HG03108 (cell line): ENCODE data around the gene LYST.

Experiments
- ATAC-seq: cut with Tn5 transposase; IDR thresholded peaks from one replicate; pipeline ENCODE4 v1.9.1; 2021; ENCODE audit warnings: moderate library complexity; ENCODE audit not compliant: unreplicated experiment

The LYST gene

GRCh38 chr1:235722858-235723257, 143.8 kb downstream of the LYST start:
- no peak for ATAC-seq

GRCh38 chr1:235721982-235722381, 144.7 kb downstream of the LYST start:
- ATAC-seq, result no peak

DNA sequence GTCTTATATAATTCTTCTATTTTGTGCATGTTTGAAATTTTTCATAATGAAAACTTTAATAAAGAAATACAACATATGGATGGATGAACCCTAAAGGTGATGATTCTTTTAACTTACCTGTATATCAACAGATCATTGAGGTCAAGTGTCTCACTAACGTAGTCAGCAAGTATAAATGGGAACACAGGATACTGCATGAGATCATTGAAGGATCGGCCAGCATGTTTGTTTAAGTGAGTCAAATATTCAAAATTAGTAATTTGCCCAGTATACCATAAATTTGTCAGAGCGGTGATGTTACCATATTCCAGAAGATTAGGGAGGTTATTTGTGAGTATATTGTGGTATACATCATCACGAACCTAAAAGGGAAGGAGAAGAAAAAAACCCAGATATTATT, 146.2 kb downstream of the LYST start:
- ATAC-seq, result no peak

DNA sequence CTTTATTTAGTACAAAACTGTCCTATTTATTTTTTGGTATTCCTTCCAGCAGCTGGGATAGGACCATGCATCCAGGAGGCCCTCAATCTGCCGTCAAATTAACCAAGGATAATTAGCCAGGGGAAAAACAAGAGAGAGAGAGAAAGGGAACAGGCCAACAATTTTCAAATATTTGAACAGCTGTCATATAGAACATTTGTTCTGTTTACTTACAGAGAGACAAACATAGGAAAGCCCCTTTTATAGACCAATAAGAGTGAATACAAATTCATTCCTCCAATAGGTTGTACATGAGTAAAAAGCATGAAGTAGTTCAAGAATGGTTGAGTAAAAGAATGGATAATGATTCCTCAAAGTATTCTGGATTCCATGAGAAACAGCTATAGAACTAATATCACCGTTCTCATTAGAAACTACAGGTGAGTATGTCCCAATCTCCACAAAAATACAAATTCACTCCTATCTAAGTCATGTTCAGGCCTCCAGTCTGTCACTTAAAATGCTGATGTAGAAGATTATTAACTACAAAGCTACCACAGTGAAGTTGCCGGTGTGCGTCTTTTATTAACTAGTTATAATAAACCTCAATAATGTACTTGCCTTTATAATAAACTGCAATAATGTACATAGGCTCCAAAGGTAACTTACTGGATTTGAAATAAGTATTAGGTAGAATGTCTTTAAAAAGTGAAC, 152.4 kb downstream of the LYST start:
- no peak for ATAC-seq

DNA sequence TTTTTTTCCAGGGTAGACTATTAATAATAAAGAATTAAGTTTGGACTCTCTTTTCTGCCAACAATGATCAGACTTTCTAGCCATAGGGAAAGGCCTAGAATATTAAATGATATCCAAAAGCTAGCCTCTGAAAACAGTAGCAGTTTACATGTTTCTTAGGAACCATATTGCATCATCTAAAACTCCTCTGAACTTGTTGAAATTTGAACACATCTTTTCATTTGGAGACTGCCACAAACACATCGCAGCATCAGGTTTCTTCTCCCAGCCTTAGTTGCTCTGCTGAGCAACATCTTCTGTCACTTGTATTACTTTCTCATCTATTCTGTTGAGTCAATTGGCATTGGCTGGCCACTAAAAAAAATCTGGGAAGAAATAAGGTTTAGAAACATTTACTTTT, 153.9 kb downstream of the LYST start:
- ATAC-seq, result no peak

DNA sequence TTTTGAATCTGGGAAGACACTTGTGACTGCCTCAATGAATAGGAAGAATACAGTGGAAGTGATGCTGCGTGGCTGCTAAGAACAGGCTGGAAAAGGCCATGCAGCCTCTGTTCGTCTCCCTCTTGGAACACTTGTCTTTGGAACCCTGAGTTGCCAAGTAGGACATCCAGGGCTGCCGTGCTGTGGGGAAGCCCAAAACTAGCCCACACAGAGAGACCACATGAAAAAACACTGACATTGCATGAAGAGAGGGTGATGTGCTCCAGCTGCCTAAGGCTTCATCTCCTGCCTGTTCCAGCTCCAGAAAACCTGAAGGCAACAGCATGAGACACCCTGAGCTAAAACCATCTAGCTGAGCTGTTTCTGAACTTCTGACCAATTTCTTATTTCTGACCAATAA, 156.0 kb downstream of the LYST start:
- no peak for ATAC-seq

DNA sequence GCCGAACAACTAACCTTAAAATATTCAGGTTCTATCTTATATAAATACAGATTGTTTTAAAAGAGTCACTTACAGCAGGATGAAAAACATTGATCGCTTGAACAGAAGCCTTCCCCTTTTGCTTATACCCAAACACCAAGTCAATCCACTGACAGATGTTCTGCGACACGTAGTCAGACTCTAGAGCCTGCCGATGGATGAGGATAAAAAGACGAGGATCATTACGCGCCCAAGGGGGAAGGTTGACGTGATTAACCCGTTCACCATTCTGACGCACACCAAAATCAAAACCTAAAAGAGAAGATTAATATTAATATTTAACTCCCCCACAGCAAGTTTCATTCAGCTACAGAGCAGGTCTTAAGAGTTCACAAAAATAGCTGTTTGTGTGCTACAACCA, 157.7 kb downstream of the LYST start:
- ATAC-seq, result no peak

DNA sequence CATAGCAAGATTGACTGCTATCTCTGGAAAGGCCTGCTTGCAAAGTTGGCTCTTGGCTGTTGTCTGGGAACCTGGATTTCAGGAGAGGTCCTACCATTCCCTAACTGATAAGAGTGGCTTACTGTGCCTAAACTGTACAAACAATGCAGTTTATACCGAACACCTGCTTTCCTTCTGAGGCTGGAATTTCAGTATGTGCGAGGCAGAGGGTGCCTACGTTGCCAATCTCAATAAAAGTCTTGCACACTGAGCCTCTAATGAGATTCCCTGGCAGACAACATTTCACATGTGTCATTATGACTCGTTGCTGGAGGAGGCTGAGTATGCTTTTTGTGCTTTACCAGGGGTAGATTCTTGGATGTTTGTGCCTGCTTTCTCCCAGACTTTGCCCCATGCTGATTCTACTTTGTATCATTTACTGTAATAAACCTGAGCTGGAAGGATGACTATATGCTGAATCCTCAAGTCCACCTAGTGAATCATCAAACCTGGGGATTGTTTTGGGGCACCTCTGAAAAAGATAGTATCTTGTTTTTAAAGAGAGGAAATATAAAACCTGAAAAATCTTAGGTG, 158.2 kb downstream of the LYST start:
- no peak for ATAC-seq

- no peak for ATAC-seq
Observed at GRCh38 chr1:235703506-235703905, 163.2 kb downstream of the LYST start.

DNA sequence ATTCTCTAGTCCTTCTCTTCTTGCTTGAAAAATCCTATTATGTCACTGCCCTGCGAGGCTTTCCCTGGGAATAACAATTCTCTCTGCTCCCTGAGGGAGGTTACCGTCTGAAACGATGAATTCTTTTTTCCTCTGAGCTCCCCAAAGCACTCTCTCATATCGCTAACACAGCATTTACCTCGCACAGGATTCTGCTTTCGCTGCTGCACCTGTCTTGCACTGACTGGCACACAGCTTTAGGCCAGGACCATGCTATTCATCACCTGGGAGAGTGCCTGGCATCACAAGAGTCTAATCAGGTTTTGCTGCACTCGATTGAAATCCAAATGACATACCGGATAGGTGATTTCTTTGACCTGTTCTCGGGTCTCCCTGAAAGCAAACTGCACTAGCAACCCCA, 164.3 kb downstream of the LYST start:
- no peak for ATAC-seq

DNA sequence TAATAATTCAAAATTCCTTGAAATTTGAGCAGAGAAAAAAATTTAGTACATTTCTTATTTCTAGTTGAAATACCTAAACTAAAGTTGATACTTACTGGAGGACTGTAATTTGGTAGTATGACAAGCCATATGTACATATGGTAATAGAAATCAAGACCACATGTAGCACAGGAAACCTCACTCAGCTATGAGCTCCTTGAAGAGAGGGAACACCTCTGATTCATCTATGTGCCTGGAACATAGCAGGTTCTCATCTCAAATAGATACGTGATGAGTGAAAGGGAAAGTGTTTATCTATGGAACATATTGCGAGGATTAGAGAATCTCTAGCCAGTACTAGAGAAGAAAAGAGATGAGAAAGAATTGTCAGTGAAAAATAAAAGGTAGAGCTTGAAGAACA, 169.2 kb downstream of the LYST start:
- ATAC-seq, result no peak

DNA sequence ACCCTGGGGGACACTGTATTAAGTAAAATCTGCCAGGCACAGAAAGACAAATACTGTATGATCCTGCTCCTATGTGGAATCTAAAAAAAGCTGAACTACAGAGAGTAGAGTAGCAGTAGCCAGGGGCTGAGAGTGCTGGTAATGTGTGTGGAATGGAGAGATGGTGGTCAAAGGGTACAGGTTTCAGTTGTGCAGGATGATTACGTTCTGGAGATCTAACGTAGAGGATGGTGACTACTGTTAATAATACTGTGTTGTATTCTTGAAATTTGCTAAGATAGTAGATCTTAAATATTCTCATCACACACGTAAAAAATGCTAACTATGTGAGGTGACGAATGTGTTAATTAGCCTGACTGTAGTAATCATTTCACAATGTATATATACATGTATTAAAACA, 177.3 kb downstream of the LYST start:
- no peak for ATAC-seq

- no peak for ATAC-seq
Observed at GRCh38 chr1:235688096-235688495, 178.6 kb downstream of the LYST start.

DNA sequence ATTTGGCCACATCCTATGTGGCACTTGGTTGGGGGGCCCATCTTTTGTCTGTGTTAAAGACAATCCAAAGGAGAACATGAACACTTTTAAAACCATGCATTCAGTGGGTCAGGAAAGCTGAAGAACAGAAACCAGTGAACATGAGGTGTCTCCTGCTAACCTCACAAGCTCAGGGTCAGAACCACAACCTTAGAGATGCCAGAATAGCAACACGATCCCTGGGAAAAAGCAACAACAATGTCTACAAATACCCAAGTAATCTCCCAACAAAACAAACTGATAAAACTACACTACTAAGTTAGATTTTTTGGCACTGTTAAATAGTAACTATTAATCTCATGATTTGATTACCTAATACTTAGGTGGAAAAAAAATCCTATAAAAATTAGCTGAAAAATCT, 183.1 kb downstream of the LYST start:
- no peak for ATAC-seq

- no peak for ATAC-seq
Observed at GRCh38 chr1:235682216-235682615, 184.5 kb downstream of the LYST start.

DNA sequence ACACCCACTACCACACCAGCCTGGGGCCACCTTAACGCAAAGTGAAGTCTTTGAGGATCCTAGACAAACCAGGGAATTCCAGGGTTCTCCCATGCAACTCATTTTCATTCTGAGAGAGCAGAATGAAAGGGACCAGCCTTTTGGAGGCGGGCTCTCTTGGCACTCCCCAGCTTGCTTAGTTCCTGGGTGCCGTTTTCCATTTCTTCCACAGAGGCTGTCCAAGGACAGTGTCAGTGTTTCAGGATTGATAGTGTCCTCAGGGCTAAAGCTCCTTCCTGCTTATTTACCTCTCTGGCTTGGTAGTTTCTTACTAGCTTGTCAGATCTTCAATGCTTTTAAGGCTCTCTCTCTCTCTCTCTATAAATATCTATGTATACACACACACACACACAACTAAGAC, 187.1 kb downstream of the LYST start:
- no peak for ATAC-seq

DNA sequence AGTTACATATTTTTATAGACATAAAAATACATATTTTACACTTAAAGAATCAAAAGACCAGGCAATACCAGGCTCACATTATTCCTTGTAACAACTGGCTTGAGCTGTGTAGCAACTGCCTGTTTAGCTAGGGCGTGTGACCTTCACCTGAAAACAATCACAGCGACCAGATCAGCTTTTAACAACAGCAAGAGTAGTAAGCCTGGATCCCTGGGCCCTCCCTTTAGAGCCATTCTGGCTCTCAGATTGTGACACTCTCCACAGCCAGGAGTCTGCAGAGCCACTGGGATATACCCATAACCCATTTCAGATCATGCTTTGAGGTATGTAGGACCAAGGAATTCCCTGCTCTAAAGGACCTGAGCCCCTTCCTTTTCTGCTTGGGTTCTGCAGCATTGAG, 187.7 kb downstream of the LYST start:
- ATAC-seq, result no peak

- ATAC-seq, result no peak
Observed at GRCh38 chr1:235675152-235675890, 191.4 kb downstream of the LYST start.

DNA sequence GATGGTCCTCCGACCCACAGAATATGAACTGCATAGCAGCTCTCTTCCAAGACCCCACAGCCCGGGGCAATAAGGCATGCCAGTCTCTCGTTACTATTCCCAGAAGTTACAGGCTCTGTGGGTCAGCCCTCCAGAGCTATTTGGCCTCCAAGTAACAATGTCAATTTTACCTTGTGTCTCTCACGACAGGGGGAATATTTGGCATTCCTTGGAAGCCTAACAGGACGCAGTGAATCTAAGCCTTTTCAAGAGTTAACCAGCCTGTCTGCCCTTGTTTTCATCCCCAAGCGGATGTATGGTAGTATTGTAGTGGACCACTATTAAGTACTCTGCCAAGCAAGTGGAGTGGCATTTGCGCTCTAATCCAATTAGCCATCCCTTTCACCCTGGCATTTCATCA, 192.7 kb downstream of the LYST start:
- ATAC-seq, result no peak

- ATAC-seq, result no peak
Observed at GRCh38 chr1:235671992-235672391, 194.7 kb downstream of the LYST start.

DNA sequence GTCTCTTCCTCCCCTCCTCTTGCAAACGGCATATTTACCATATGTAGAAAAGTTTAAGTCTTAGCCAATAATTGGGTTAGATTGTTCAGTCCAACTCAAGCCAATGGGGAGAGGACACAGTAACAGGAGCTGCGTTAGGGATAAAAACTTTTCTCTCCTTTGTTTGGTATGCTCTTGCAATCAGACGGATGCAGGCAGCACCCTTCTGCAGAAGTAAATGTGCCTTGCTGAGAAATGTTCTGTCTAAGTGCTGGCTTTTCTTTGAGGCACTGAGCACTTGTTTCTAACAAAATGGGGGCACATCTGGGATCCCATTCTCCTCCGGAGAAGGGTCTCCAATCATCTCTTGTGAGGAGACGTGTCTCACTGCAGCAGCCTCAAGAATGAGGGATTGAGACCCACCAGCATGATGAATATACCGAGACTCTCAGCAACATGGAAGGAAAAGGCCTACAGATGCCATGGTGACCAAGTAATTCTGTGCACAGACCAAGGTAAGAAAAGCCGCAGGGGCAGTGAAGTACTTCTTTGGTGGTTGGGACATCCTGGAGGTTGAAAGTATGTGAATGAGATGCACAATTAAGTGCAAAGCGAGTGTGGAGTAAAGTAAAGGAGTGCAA, 196.4 kb downstream of the LYST start:
- no peak for ATAC-seq

- ATAC-seq, result no peak
Observed at GRCh38 chr1:235669277-235669676, 197.4 kb downstream of the LYST start.
